Activated effector memory CD4-positive, alpha-beta T cell treated with anti-CD3 and anti-CD28 coated beads, Interleukin-2, amount 50 U/mL, for 16 hours (primary cell): Measurements from ENCODE around the gene GPATCH4.
"Not testable (repeated sequence)": the region's sequence is repeated elsewhere in the genome, so short reads cannot be mapped to it uniquely, and the experiment has no call there.

Experiments
- DNase-seq: peaks from one replicate; pipeline ENCODE4 v3.0.0-alpha.2; 2020

GPATCH4 gene

GRCh38 chr1:156572663-156573018 is 28.6 kb downstream of the GPATCH4 start:
- no peak for DNase-seq

DNA sequence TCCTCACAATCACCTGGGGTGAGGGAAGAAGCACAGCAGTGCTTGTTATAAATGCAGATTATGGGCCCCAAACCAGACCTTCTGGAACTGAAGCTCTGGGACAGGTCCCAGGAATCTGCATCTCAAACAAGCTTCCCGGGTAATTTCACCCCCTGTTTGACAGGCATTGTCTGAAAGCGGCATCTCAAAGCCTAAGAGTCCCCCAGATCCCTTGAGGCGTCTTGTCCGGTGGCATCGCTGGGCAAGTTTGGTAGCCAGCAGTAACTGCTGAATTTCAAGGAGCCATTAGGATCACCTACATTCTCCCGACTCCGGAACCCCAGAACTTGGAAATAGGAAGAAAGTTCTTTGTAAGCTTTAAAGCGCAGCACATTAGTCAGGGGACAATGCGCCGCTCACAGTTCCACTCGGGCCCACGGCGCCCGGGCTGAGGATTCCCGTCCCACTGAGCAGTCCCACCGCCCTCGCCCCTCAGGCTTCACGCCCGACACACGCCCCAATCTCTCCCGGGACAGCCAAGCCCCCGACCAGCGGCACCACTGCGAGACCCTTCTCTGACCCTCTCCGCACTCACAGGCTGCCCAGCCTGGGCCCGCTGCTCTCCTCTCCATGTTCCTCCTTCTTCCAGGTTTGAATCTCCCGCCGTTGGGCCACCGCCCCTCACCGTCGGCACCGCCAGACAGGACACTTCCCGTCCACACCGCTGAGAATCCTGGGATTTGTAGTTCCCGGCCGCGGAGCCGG is 29.2 kb downstream of the GPATCH4 start, which contains the start of gene IQGAP3:
IQGAP3 (minus strand) TSS at position 647 of the 744 bp plus-strand sequence; CDS start at position 611, 36 bp downstream.
- DNase-seq = peak; percentile 91

GRCh38 chr1:156571261-156571852 is 29.9 kb downstream of the GPATCH4 start:
- no peak for DNase-seq

DNA sequence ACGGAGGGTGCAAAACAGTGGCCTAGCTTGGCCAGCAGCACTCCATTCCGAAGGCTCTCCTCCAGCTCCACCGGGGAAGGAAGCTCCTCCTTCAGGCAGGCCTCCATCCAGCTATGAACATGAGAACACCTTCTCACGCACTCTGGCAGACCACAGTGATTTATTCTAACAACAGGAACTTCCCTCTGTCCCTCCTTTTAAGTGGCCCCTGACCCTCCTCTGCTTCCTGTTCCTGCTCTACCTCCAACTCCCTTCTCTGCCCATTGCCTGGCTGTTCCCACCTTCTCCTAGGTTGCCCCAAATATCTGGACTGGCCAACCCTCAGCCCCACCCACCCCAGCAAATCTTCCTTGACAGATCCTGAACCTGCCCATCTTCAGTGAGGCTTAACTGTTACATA is 34.8 kb downstream of the GPATCH4 start:
- no peak for DNase-seq

DNA sequence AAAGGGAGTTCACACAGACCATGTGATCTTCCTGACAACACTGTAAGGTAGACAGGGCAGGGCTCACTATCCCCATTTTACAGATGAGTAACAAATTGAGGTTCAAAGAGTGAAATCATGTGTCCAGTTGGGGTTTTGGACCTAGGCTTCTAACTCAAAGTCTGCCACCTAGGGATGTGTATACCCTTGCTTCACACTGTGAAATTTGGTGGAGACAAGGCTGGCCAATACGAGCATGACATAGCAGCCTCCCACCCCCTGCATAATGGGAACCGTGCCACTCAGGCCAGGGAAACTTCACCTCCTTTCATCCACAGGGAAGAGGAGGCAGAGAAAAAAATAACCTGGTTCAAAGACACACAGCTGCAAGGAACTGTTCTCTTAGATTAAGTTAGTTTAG is 35.8 kb downstream of the GPATCH4 start:
- DNase-seq = no peak

GRCh38 chr1:156560585-156561163 is 40.6 kb downstream of the GPATCH4 start:
- no peak for DNase-seq

DNA sequence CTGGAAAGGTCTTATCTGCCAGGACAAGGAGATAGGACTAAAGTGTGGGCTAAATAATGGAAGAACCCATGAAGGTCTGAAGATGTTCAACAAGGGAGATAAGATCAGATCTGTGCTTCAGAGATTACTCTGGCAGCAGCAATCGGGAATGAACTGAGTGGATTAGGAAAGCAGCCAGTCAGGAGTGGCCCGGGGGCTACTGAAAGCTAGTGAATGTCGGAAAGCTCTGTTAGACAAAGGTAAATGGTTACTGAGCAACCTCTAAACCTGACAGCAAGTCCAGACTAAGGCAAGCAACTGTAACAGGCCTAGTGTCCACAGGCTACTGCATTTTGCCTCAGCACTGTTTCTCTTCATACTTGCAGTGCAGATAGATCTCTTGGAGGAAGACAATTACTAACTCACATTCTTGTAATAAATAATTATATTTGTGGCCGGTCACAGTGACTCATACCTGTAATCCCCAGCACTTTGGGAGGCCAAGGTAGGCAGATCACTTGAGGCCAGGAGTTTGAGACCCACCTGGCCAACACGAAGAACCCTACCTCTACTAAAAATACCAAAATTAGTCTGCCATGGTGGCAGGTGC is 41.4 kb downstream of the GPATCH4 start:
- no peak for DNase-seq

- no peak for DNase-seq
Measured at GRCh38 chr1:156559086-156559796, 42.0 kb downstream of the GPATCH4 start.

DNA sequence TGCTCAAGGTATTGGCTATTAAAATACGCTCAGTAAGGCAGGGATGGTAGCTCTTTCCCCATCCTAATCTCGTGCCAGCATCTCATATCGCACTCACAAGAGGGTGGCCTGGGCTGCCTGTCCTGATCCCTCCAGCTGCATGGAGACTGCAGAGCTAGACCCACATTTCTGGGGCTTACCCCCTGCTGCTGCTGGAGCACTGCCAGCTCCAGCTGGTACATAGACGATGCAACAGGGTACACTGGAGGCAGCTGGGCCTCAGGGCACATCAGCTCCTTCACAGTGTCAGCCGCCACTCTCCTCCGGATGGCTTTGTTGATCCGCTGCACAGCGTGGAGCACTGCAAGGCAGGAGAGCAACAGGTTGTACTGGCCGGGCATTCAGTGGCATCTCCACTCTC is 44.9 kb downstream of the GPATCH4 start:
- DNase-seq = no peak

- no peak for DNase-seq
Measured at GRCh38 chr1:156555715-156556114, 45.6 kb downstream of the GPATCH4 start.

DNA sequence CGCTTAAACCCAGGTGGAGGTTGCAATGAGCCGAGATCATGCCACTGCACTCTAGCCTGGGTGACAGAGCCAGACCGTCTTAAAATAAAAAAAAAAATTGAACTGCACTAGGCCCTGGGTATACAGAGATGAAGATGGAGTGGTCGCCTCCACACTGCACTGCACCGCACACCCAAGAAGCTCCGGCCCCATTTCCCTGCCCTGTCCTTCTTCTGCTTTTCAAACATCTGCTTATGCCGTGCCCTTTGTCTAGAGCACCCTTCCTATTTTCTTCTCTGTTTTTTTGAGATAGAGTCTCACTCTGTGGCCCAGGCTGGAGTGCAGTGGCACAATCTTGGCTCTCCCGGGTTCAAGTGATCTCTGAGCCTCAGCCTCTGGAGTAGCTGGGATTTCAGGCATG is 46.3 kb downstream of the GPATCH4 start:
- no peak for DNase-seq

DNA sequence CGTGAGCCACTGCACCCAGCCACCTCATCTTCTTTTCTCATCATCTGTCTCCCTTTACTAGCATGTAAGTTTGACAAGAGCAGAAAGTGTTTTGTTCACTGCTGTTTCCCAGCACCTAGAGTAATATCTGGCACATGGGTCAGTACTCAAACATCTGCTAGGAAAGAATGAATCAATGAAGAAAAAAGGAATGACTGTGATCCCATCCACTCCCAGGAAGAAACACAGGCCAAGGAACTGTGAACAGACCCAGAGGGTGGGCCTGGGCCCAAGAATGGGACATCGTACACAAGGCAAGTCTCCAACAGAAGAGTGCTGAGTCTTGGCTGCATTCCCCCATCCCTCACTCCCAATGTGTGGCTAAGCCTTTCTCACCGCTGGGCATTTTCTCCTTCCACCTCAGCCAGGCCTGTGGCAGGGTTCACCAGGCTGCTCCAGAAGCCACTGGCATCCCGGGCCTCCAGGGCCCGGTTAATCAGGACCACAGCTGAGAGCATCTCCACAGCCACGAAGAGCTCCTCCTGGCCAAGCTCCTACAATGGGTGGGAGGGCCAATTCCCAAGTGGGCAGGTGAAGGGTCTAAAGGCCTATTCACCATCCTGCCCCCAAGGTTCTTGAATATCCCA is 47.3 kb downstream of the GPATCH4 start:
- no peak for DNase-seq

- not testable (repeated sequence) for DNase-seq
Measured at GRCh38 chr1:156552937-156553336, 48.3 kb downstream of the GPATCH4 start.

DNA sequence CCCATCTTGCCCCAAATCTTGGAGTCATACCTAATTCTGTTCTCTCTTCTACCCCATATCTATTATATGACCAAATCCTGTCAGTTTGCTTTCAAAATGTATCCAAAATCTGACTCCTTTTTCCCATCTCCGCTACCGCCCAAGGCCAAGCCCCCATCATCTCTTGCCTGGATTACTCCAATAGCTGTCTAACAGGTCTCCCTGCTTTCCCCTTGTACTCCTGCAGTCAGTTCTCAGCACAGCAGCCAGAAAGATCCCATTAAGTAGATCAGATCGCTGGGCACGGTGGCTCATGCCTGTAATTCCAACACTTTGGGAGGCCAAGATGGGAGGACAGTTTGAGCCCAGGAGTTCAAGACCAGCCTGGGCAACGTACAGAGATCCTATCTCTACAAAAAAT is 48.8 kb downstream of the GPATCH4 start:
- DNase-seq = no peak

- DNase-seq = no peak
Measured at GRCh38 chr1:156551869-156552268, 49.4 kb downstream of the GPATCH4 start.

GRCh38 chr1:156551066-156551643 is 50.1 kb downstream of the GPATCH4 start:
- DNase-seq = no peak

- DNase-seq = no peak
Measured at GRCh38 chr1:156550346-156550745, 50.9 kb downstream of the GPATCH4 start.

GRCh38 chr1:156549831-156550230 is 51.4 kb downstream of the GPATCH4 start:
- DNase-seq = no peak

DNA sequence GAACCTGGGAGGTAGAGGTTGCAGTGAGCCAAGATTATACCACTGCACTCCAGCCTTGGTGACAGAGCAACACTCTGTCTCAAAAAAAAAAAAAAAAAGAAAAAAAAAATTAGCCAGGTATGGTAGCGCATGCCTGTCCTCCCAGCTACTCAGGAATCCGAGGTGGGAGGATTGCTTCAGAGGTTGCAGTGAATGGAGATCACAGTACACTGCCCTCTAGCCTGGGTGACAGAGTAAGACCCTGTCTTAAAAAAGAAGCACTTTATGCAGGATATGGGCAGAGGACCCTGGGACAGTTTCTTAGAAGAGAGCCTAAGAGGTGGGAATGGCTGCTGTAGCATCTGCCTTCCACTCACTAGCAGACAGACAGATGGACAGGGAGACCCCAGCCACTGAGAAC is 51.9 kb downstream of the GPATCH4 start:
- no peak for DNase-seq

GRCh38 chr1:156547982-156548381 is 53.3 kb downstream of the GPATCH4 start:
- DNase-seq = no peak

DNA sequence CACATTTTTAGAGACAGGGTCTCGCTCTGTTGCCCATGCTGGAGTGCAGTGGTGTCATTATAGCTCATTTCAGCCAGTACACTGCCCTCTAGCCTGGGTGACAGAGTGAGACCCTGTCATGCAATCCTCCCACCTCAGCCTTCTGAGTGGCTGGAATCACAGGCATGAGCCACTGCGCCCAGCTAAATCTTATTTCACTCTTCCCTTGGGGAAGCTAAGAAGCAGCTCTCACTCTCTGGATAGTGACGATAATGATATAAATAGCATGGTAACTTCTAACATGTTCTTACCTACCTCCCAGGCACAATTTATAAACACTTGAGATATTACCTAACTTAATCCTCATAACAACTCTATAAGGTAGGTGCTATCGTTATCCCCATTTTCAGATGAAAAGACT is 53.8 kb downstream of the GPATCH4 start:
- peak; percentile 12 for DNase-seq

DNA sequence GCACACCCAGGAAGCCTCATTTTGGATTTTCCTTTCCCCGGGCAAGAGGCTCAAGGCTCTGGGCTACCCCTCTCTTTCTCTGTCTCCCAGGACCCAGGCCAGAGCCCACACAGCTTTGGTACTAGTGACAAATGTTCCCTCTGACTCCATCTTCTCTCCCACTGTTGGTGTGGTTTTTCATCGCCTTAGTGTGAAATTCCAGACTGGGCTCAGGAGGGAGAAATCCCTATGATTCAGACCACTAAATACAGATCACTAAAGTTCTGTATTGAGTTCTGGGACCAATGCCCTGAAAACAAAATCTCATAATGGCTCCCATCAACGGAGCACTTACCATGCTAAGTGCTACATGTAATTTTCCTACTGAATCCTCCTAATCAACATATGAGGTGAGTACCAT is 55.0 kb downstream of the GPATCH4 start:
- peak; percentile 28 for DNase-seq
